HG03558 (cell line): Measurements from ENCODE around the gene VASP.

Experiments
- ATAC-seq: cut with Tn5 transposase; IDR thresholded peaks from one replicate; pipeline ENCODE4 v1.9.1; 2021; ENCODE audit warnings: moderate number of reproducible peaks; ENCODE audit not compliant: unreplicated experiment; ENCODE audit errors: extremely low read depth

Gene VASP

DNA sequence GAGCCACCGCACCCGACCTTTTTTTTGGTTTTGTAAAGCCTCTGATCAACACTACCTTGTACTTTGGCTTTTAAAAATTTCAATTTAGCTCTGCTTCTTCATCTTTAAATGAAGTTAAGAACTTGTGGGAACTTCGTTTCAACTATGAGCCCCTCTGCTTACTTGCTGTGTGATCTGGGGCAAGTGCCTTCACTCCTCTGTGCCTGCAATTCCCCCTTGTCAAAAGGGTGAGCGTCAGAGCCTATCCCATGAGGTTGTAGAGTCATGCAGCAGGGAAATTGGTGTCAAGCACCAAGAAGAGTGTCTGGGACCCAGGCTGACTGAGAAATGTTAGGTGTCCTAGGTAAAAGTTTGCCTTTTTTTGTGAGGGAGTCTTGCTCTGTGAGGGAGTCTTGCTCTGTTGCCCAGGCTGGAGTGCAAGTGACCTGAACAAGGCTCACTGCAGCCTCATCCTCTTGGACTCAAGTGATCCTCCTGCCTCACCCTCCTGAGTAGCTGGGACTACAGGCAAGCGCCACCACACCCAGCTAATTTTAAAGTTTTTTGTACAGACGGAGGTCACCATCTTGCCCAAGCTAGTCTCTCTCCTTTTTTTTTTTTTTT lies 5.7 kb downstream of the VASP start:
- ATAC-seq, result no peak

GRCh38 chr19:45514376-45515051 lies 7.2 kb downstream of the VASP start:
- no peak for ATAC-seq

GRCh38 chr19:45515081-45515624 lies 7.9 kb downstream of the VASP start:
- no peak for ATAC-seq

GRCh38 chr19:45515807-45516401 lies 8.6 kb downstream of the VASP start:
- no peak for ATAC-seq

- ATAC-seq, result no peak
Observed at GRCh38 chr19:45517238-45517637, 10.0 kb downstream of the VASP start.

DNA sequence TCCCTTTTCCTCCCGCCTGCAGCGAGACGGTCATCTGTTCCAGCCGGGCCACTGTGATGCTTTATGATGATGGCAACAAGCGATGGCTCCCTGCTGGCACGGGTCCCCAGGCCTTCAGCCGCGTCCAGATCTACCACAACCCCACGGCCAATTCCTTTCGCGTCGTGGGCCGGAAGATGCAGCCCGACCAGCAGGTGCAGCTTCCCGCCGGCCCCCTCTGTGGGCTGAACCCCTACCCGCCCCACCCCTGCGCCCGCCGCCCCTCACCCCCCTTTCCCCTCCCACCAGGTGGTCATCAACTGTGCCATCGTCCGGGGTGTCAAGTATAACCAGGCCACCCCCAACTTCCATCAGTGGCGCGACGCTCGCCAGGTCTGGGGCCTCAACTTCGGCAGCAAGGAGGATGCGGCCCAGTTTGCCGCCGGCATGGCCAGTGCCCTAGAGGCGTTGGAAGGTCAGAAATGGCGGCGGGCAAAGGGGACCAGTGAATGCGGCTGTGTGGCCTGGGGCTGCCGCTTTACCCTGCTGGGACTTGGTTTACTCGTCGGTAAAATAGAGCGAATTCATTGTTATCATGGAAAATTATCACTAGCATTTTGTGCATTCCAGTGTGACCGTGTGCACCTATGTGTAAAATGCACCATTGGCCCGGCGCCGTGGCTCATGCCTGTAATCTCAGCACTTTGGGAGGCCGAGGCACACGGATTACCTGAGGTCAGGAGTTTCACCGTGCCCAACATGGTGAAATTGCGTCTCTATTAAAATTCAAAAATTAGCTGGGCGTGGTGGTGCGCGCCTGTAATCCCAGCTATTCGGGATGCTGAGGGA lies 10.6 kb downstream of the VASP start:
- no peak for ATAC-seq

DNA sequence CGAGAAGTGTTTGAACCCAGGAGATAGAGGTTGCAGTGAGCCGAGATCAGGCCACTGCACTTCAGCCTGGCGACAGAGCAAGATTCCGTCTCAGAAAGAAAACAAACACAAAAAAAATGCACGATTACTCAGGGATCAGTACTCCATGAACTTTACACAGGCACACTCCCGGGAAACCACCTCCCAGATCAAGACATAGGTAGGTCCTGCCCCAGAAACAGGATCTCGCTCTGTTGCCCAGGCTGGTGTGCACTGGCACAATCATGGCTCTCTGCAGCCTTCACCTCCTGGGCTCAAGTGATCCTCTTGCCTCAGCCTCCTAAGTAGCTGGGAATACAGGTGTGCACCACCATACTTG lies 11.2 kb downstream of the VASP start:
- no peak for ATAC-seq

DNA sequence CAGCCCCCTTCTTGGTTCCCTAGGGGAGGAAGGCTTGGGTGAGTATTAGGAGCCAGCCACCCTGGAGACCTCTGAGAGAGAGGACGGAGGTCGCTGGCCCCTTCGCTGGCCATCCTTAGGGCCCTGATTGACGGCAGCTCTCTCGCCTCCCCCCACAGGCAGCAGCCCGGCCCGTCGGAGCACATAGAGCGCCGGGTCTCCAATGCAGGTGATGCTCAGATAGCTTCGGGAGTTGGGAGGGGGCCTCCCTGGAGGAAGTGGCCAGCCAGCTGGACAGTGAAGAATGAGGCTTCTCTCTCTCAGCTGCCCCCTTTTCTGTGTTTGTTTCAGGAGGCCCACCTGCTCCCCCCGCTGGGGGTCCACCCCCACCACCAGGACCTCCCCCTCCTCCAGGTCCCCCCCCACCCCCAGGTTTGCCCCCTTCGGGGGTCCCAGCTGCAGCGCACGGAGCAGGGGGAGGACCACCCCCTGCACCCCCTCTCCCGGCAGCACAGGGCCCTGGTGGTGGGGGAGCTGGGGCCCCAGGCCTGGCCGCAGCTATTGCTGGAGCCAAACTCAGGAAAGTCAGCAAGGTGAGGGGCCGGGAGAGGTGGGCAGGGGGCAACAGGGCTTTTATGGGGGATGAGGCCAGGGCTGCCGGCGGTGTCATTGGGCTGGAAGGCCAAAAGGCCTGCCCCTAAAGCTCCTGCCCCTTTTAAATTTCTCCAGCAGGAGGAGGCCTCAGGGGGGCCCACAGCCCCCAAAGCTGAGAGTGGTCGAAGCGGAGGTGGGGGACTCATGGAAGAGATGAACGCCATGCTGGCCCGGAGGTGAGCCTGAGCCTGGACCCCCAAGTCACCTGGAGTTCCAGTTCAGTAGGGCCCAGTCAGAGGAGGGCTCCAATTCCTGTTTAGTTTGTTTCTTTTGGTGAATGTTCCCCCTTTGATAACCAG lies 15.0 kb downstream of the VASP start:
- ATAC-seq, result no peak

DNA sequence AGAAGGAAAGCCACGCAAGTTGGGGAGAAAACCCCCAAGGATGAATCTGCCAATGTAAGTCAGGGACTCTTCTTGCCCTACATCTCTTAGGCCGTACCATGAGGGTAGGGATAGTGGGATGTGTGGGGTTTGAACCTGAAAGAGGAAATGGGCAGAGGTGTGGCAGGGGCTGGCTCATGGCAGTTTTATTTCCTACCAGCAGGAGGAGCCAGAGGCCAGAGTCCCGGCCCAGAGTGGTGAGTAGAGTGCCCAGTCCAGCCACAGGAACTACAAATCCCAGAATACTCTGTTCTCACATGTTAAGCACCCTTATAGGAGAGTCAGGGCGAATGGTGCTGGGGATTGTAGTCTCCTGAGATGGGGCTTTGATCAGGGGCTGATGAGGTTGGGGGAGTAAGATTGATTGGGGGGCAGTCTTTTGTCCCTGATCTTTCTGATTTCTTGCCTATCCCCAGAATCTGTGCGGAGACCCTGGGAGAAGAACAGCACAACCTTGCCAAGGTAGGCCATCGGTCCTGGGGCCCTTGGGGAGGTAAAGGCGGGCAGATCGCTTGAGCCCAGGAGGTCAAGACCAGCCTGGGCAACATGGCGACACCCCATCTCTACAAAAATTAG lies 16.5 kb downstream of the VASP start:
- no peak for ATAC-seq

DNA sequence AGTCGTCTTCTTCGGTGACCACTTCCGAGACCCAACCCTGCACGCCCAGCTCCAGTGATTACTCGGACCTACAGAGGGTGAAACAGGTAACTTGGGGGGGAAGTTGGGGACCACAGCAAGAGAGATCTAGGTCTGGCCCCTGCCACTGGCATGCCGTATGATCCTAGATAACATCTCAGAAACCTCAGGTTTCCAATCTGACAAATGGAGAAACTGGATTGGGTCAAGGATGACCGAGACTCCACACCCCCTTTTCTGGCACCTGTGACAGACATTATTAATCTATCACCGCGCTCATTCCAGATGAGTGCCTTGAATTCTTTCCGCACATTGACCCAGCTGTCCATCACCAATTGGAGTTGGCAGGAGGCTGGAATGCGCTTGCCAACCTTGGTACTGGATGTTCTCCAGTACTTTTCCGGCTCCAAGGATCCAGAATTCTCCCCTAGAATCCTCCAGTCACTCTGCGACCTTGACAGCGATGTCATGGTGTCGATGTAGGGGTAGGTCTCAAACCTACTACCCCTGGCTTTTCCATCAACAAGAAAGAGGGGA lies 17.4 kb downstream of the VASP start:
- ATAC-seq, result no peak

DNA sequence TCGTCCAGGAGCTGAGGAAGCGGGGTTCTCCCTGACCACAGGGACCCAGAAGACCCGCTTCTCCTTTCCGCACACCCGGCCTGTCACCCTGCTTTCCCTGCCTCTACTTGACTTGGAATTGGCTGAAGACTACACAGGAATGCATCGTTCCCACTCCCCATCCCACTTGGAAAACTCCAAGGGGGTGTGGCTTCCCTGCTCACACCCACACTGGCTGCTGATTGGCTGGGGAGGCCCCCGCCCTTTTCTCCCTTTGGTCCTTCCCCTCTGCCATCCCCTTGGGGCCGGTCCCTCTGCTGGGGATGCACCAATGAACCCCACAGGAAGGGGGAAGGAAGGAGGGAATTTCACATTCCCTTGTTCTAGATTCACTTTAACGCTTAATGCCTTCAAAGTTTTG lies 18.9 kb downstream of the VASP start:
- ATAC-seq, result no peak

DNA sequence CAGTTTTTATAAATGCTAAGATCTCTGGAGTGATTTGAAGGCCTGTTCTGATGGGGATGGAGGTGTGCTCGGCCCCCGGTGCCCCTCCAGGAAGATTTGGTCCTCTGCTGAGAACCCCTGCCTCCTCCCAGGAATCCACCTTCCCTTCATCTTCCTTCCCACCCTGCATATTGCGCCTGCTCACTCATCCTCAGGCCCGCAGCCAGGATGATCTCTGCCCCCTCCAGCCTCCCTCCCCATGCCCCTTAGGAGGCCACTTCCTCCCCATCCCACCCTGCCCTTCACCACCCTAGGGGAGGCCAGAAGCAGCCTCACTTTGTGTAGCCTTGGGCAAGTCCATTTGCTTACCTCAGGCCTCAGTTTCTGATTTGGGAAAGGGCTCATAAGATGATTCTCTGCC lies 19.7 kb downstream of the VASP start:
- ATAC-seq, result no peak

DNA sequence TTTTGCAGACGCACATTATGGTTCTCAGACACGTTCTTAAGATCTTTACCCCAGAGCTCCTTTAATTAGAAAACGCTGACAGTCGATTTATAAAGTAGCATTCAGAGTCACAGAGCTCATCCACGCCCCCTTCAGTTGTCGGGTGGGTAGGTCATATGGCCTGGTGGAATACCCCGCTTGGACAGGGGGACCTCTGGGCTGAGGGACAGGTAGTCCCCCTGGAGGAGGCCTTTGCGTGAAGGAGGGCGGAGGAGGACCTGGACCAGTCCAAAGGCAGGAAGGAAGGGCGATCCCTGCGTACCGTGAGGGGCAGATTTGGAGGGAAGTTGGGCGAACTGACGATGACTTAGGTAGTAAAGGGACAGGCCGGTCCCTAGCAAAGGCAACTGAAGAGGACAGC lies 20.5 kb downstream of the VASP start:
- ATAC-seq, result no peak

- no peak for ATAC-seq
Observed at GRCh38 chr19:45528149-45528743, 21.0 kb downstream of the VASP start.

- no peak for ATAC-seq
Observed at GRCh38 chr19:45528744-45529419, 21.6 kb downstream of the VASP start.

DNA sequence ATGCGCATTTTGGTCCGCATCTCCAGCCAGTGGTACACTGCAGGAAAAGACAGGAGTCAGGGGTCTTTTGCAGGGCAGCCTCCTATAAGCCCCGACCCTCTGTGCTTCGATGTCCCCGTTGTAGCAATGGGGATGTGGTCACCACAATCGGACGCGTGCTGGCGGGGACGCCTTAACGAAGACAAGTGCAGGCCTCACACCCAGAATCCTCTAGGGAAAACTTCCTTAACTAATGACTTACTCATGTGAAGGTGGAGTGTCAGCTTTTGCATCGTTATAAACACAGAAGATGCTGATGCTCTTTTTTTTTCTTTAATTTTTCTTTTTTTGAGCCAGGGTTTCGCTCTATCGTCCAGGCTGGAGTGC lies 22.1 kb downstream of the VASP start:
- ATAC-seq, result no peak

GRCh38 chr19:45531349-45531748 lies 24.1 kb downstream of the VASP start:
- no peak for ATAC-seq

- no peak for ATAC-seq
Observed at GRCh38 chr19:45539459-45539858, 32.2 kb downstream of the VASP start.
